Suprapubic skin (tissue), 4 donors: ENCODE measurements around the gene CPHXL. TPM values are rescaled to one million over a fixed set of nuclear protein-coding genes. Genes with fewer than 3 reads are reported as not detected.

Source experiments
- DNase-seq, 2 donors: peaks; one replicate each; pipeline ENCODE4 v3.0.0-alpha.2; 2019; ENCODE audit warnings: low spot score in 2 of 2
- H3K27ac ChIP-seq: fragments of 200-600 bp; sonication (generic); one replicate; pipeline ENCODE4 v1.5.1; 2019
- H3K27me3 ChIP-seq: fragments of 200-600 bp; sonication (generic); one replicate; pipeline ENCODE4 v1.5.1; 2019
- H3K36me3 ChIP-seq: fragments of 200-600 bp; sonication (generic); one replicate; pipeline ENCODE4 v1.5.1; 2019
- H3K4me1 ChIP-seq: fragments of 200-600 bp; sonication (generic); one replicate; pipeline ENCODE4 v1.5.1; 2019
- H3K4me3 ChIP-seq: fragments of 200-600 bp; sonication (generic); one replicate; pipeline ENCODE4 v1.5.1; 2019; ENCODE audit warnings: mild to moderate bottlenecking
- H3K9me3 ChIP-seq: fragments of 200-600 bp; sonication (generic); one replicate; pipeline ENCODE4 v1.5.1; 2019
- EP300 ChIP-seq: sonication (generic); formaldehyde crosslinking; IDR thresholded peaks from one replicate; pipeline ENCODE4 v1.6.1; 2017; ENCODE audit warnings: antibody characterized with exemption
- POLR2A ChIP-seq, 2 donors: fragments of 450-650 bp; IDR thresholded peaks; one replicate each; pipeline ENCODE4 v1.6.1; 2017; ENCODE audit warnings: antibody characterized with exemption in 2 of 2, mild to moderate bottlenecking in 2 of 2, moderate library complexity in 2 of 2
- POLR2AphosphoS5 ChIP-seq, 3 donors: sonication (generic); formaldehyde crosslinking; IDR thresholded peaks; one replicate each; pipeline ENCODE4 v1.6.1; 2017; ENCODE audit warnings: antibody characterized with exemption in 3 of 3
- WGBS: methylation state at CpG from one replicate; pipeline ENCODE4 v1.1.5; 2018; 5-methylcytosine and 5-hydroxymethylcytosine counted together
- total RNA-seq, 4 donors: library from RNA; depleted of rRNA; stranded (reverse); fragments of >200 nt; gene quantifications; one replicate each; pipeline ENCODE4 v1.1.0, GENCODE V29; 2016
- TF ChIP-seq, protein P1 (sequence below), 2 donors: fragments of 200-600 bp in 1 of 2; fragments of 450-650 bp in 1 of 2; sonication (generic) in 1 of 2; IDR thresholded peaks; one replicate each; pipeline ENCODE4 v1.5.1; 2016 to 2019; ENCODE audit warnings: antibody characterized with exemption in 2 of 2, mild to moderate bottlenecking in 1 of 2, moderate library complexity in 1 of 2

Gene CPHXL
- total RNA-seq, 4 donors from 2014 or later = not detected

DNA sequence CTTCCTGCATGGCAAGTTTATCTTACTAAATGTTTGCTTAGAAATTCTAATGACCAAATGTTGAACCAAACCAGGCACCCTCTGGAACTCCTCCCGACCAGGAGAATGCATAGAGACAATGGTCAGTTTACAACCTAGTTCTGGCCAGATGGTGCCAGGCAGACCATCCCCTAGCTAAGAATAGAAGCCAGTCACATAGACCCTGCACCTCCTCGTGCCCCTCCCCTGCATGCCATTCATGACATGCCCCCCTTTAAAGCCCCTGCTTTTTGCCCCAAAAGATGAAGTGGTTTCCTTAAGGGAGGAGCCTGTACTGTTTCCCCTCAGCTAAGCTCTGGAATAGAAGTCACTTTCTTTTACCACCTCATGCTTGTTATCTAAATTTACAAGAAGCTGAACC lies 6.6 kb upstream of the CPHXL start:
- Histone ChIP-seq H3K9me3 (no peaks in the 10 kb centered on the region), H3K36me3 (no peaks in the 10 kb centered on the region), H3K27ac (no peak overlapping the region), H3K4me1 (peaks cover 10% of the 10 kb centered on the region), H3K27me3 (no peaks in the 10 kb centered on the region), H3K4me3 (no peak overlapping the region)
- DNase-seq = no peak
- WGBS = 33% methylated on average over 2 of the region's 2 CpGs
- TF ChIP-seq POLR2AphosphoS5 (IDR thresholded peaks at IDR 0.05) (no peak), EP300 (no peak), POLR2A (IDR thresholded peaks at IDR 0.05) (no peak)
- TF ChIP-seq, protein P1, sequence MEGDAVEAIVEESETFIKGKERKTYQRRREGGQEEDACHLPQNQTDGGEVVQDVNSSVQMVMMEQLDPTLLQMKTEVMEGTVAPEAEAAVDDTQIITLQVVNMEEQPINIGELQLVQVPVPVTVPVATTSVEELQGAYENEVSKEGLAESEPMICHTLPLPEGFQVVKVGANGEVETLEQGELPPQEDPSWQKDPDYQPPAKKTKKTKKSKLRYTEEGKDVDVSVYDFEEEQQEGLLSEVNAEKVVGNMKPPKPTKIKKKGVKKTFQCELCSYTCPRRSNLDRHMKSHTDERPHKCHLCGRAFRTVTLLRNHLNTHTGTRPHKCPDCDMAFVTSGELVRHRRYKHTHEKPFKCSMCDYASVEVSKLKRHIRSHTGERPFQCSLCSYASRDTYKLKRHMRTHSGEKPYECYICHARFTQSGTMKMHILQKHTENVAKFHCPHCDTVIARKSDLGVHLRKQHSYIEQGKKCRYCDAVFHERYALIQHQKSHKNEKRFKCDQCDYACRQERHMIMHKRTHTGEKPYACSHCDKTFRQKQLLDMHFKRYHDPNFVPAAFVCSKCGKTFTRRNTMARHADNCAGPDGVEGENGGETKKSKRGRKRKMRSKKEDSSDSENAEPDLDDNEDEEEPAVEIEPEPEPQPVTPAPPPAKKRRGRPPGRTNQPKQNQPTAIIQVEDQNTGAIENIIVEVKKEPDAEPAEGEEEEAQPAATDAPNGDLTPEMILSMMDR (IDR thresholded peaks at IDR 0.05) = no peak

DNA sequence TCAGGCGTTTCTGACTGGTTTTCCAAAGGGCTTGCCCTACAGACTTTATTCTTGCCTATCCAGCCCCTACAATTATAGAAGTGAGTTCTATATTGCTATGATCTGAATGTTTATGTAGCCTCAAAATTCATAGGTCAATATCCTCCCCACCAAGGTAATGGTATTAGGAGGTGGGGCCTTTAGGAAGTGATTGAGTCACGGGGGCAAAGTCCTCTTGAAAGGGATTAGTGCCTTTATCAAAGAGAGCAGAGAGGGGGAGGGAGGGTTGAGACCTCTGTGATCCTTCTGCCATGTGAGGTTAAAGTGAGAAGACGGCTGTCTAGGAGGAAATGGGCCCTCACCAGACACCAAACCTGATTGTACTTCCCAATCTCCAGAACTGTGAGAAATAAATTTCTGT lies 931 bp upstream of the CPHXL start:
- Histone ChIP-seq H3K27ac (no peak overlapping the region), H3K9me3 (peaks cover 5% of the 10 kb centered on the region), H3K4me3 (no peak overlapping the region), H3K36me3 (no peaks in the 10 kb centered on the region), H3K27me3 (no peaks in the 10 kb centered on the region), H3K4me1 (no peaks in the 10 kb centered on the region)
- no peak for DNase-seq
- WGBS = 47% methylated on average over 3 of the region's 3 CpGs
- TF ChIP-seq POLR2AphosphoS5 (IDR thresholded peaks at IDR 0.05) (no peak), POLR2A (IDR thresholded peaks at IDR 0.05) (no peak), EP300 (no peak)
- TF ChIP-seq, protein P1 (IDR thresholded peaks at IDR 0.05) = no peak

DNA sequence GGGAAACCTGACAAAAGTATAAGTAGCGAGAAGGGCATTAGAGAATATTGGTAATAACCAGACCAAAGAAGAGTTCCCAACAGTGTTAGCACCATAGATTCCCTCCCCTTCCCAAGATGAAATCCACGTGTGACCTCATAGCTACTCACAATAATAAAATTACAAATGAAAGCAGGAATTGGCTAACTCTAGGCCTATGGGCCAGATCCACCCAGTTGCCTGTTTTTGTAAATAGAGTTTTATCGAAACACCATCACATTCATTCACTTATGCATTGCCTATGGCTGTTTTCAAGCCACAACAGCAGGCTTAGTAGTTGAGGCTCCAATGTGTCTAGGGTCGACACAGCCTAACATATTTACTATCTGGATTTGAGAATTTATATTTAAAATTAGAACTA lies 7.8 kb downstream of the CPHXL start:
- TF ChIP-seq, protein P1 (IDR thresholded peaks at IDR 0.05) = no peak
- TF ChIP-seq POLR2A (IDR thresholded peaks at IDR 0.05) (no peak), EP300 (no peak), POLR2AphosphoS5 (IDR thresholded peaks at IDR 0.05) (no peak)
- no peak overlapping the region for H3K4me3 ChIP-seq
- WGBS = 92% methylated on average over 4 of the region's 4 CpGs
- no peak overlapping the region for H3K27ac ChIP-seq
- no peaks in the 10 kb centered on the region for H3K27me3 ChIP-seq
- no peak for DNase-seq
- no peaks in the 10 kb centered on the region for H3K36me3 ChIP-seq
- H3K9me3 ChIP-seq = peaks cover 5% of the 10 kb centered on the region
- H3K4me1 ChIP-seq = no peaks in the 10 kb centered on the region

DNA sequence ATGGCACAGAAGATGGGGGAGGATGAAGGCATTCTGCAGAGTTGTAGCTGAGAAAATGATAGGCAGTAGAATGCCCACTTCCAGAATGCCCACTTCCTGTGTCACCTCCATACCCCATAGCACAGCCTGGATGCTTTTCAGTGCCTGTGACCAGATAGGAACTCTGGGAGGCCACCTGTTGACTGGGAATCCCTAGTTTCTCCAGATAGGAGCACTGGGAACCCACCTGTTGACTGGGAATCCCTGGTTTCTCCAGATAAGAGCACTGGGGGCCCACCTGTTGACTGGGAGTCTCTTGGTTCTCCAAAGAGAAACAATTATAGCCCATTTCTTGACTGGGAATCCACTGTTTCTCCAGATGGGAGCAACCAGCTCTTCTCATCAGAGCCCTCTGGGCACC lies 11.6 kb downstream of the CPHXL start:
- DNase-seq = no peak
- Histone ChIP-seq H3K4me1 (no peaks in the 10 kb centered on the region), H3K27ac (no peak overlapping the region), H3K27me3 (no peaks in the 10 kb centered on the region), H3K4me3 (no peak overlapping the region), H3K9me3 (peaks cover 17% of the 10 kb centered on the region), H3K36me3 (no peaks in the 10 kb centered on the region)
- TF ChIP-seq POLR2A (IDR thresholded peaks at IDR 0.05) (no peak), EP300 (no peak), POLR2AphosphoS5 (IDR thresholded peaks at IDR 0.05) (no peak)
- TF ChIP-seq, protein P1 (IDR thresholded peaks at IDR 0.05) = no peak

DNA sequence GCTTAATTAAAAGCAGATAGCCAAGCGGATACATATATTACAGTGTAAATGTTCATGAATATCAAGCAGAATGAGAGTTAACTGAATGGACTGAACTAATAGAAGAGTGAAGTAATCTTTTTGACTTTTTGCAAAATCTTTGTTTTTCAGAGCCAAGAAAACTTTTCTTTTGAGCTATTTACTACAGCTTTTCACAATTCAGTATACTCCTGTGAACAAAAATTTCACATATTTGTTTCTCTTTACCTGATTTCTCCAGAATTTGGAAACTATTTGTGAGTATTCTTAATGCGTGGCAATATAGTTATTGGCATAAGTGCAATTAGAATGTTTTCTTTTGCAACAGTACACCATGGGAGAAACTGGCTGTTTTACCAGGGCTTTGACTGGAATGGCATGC lies 15.9 kb downstream of the CPHXL start:
- H3K27me3 ChIP-seq = no peaks in the 10 kb centered on the region
- TF ChIP-seq, protein P1 (IDR thresholded peaks at IDR 0.05) = no peak
- TF ChIP-seq POLR2A (IDR thresholded peaks at IDR 0.05) = no peak
- no peak for TF ChIP-seq EP300
- TF ChIP-seq POLR2AphosphoS5 (IDR thresholded peaks at IDR 0.05) = no peak
- peaks cover 19% of the 10 kb centered on the region for H3K9me3 ChIP-seq
- DNase-seq = no peak
- H3K36me3 ChIP-seq = no peaks in the 10 kb centered on the region
- WGBS = 95% methylated on average over 2 of the region's 2 CpGs
- no peaks in the 10 kb centered on the region for H3K4me1 ChIP-seq
- no peak overlapping the region for H3K27ac ChIP-seq
- H3K4me3 ChIP-seq = no peak overlapping the region
